HFFc6 (cell line): ENCODE data around the gene TRIM66. TPM values are rescaled to one million over a fixed set of nuclear protein-coding genes. Genes with fewer than 3 reads are reported as not detected.

ENCODE experiments used
- DNase-seq: peaks from one replicate; pipeline ENCODE4 v3.0.0-alpha.2; 2018
- H3K27ac Mint-ChIP-seq: 2 replicates; pipeline ENCODE4 v1.8.0; 2020; ENCODE audit warnings: mild to moderate bottlenecking, mixed read lengths
- H3K27me3 Mint-ChIP-seq: 2 replicates; pipeline ENCODE4 v1.8.0; 2021; ENCODE audit warnings: mild to moderate bottlenecking, moderate library complexity, mixed read lengths; ENCODE audit not compliant: insufficient read depth
- H3K36me3 Mint-ChIP-seq: 2 replicates; pipeline ENCODE4 v1.8.0; 2021; ENCODE audit warnings: low read depth, mixed read lengths
- H3K4me1 Mint-ChIP-seq: 2 replicates; pipeline ENCODE4 v1.8.0; 2020; ENCODE audit warnings: low read depth, mixed read lengths
- H3K4me3 Mint-ChIP-seq: 2 replicates; pipeline ENCODE4 v1.8.0; 2020; ENCODE audit warnings: mild to moderate bottlenecking, moderate library complexity, mixed read lengths
- H3K9me3 Mint-ChIP-seq: 2 replicates; pipeline ENCODE4 v1.8.0; 2020; ENCODE audit warnings: mild to moderate bottlenecking, mixed read lengths
- CTCF ChIP-seq: fragments of 200-600 bp; sonication (generic); IDR thresholded peaks from 2 replicates; pipeline ENCODE4 v1.5.0; 2021; ENCODE audit warnings: antibody characterized with exemption, mild to moderate bottlenecking
- total RNA-seq, 6 experiments: library from RNA; stranded (reverse); fragmentation: NEBNext Ultra II Directional; extraction: Animal tissue kit (Norgen Biotek cat#: 25700); gene quantifications; 2 replicates in 1 of 6; 3 replicates in 5 of 6; pipeline ENCODE4 v1.2.3, GENCODE V29; 2021

TRIM66 gene
- total RNA-seq, 6 experiments from 2014 or later: 4.5 to 6.9 (median 5.6) TPM

- Mint-ChIP-seq H3K4me1 (peaks cover 61% of the 10 kb centered on the region), H3K27me3 (peaks cover 28% of the 10 kb centered on the region), H3K27ac (peak overlapping the region; percentile 89), H3K36me3 (peaks cover 73% of the 10 kb centered on the region), H3K9me3 (no peaks in the 10 kb centered on the region; the same call in 1 of the 2 replicates), H3K4me3 (peak overlapping the region; percentile 95)
- no peak for DNase-seq
- TF ChIP-seq CTCF: no peak
These were observed 7.3 kb upstream of the TRIM66 start for GRCh38 chr11:8689726-8690255.

- DNase-seq: peak; percentile 95
- peak; percentile 43; the same call in 1 of the 2 replicates for TF ChIP-seq CTCF
- H3K9me3 Mint-ChIP-seq: no peaks in the 10 kb centered on the region; the same call in 1 of the 2 replicates
- H3K36me3 Mint-ChIP-seq: peaks cover 75% of the 10 kb centered on the region
- peak overlapping the region; percentile 89 for H3K27ac Mint-ChIP-seq
- peaks cover 23% of the 10 kb centered on the region for H3K27me3 Mint-ChIP-seq
- peak overlapping the region; percentile 95 for H3K4me3 Mint-ChIP-seq
- peaks cover 70% of the 10 kb centered on the region for H3K4me1 Mint-ChIP-seq
These were observed 6.2 kb upstream of the TRIM66 start for GRCh38 chr11:8688414-8689362.

- no peak for DNase-seq
- H3K4me1 Mint-ChIP-seq: peaks cover 69% of the 10 kb centered on the region
- TF ChIP-seq CTCF: no peak
- H3K27me3 Mint-ChIP-seq: peaks cover 18% of the 10 kb centered on the region
- no peak overlapping the region; the same call in none of the 2 replicates for H3K4me3 Mint-ChIP-seq
- H3K27ac Mint-ChIP-seq: peak overlapping the region; percentile 92
- H3K36me3 Mint-ChIP-seq: peaks cover 72% of the 10 kb centered on the region
- H3K9me3 Mint-ChIP-seq: peaks cover 4% of the 10 kb centered on the region
These were observed 3.9 kb upstream of the TRIM66 start for GRCh38 chr11:8686325-8686724.

- no peak for TF ChIP-seq CTCF
- Mint-ChIP-seq H3K4me1 (peaks cover 74% of the 10 kb centered on the region), H3K4me3 (peak overlapping the region; percentile 96; the same call in 1 of the 2 replicates), H3K27me3 (peaks cover 18% of the 10 kb centered on the region), H3K36me3 (peaks cover 72% of the 10 kb centered on the region), H3K27ac (peak overlapping the region; percentile 92), H3K9me3 (peaks cover 4% of the 10 kb centered on the region)
- no peak for DNase-seq
These were observed 3.4 kb upstream of the TRIM66 start for GRCh38 chr11:8685820-8686219.

- Mint-ChIP-seq H3K36me3 (peaks cover 72% of the 10 kb centered on the region), H3K4me1 (peaks cover 78% of the 10 kb centered on the region), H3K4me3 (peak overlapping the region; percentile 96), H3K27me3 (peaks cover 18% of the 10 kb centered on the region), H3K27ac (peak overlapping the region; percentile 92), H3K9me3 (peaks cover 4% of the 10 kb centered on the region)
- TF ChIP-seq CTCF: no peak
- no peak for DNase-seq
These were observed 2.8 kb upstream of the TRIM66 start for GRCh38 chr11:8685306-8685705.
